Aorta (tissue), 5 donors: ENCODE results near the gene SCUBE3. TPM values are rescaled to one million over a fixed set of nuclear protein-coding genes. Genes with fewer than 3 reads are reported as not detected.

ENCODE experiments used
- ATAC-seq: fragments of 200-7000 bp; cut with Tn5 transposase; one replicate; pipeline ENCODE4 v1.9.1; 2022; ENCODE audit warnings: moderate library complexity; ENCODE audit not compliant: low FRiP score
- DNase-seq, 2 donors: peaks; one replicate each; pipeline ENCODE4 v3.0.0-alpha.2; 2020
- H3K27ac ChIP-seq, 2 donors: one replicate each; pipeline ENCODE4 v1.5.1; 2013; ENCODE audit warnings: low read length in 2 of 2, mild to moderate bottlenecking in 2 of 2, moderate library complexity in 2 of 2, control low read depth in 1 of 2, inconsistent platforms in 1 of 2, low read depth in 1 of 2
- H3K27me3 ChIP-seq, 2 donors: one replicate each; pipeline ENCODE4 v1.6.1; 2013; ENCODE audit warnings: control low read depth in 1 of 2, low read length in 1 of 2, mild to moderate bottlenecking in 1 of 2, moderate library complexity in 1 of 2; ENCODE audit not compliant: insufficient read depth in 2 of 2, control insufficient read depth in 1 of 2
- H3K36me3 ChIP-seq, 2 donors: one replicate each; pipeline ENCODE4 v1.6.1; 2013; ENCODE audit warnings: control low read depth in 1 of 2, low read length in 1 of 2, mild to moderate bottlenecking in 1 of 2; ENCODE audit not compliant: insufficient read depth in 2 of 2, control insufficient read depth in 1 of 2
- H3K4me1 ChIP-seq, 2 donors: one replicate each; pipeline ENCODE4 v1.6.1; 2013; ENCODE audit warnings: low read length in 2 of 2, control low read depth in 1 of 2, mild to moderate bottlenecking in 1 of 2, moderate library complexity in 1 of 2; ENCODE audit not compliant: insufficient read depth in 2 of 2, control insufficient read depth in 1 of 2
- H3K4me3 ChIP-seq, 2 donors: one replicate each; pipeline ENCODE4 v1.5.1; 2013; ENCODE audit warnings: low read length in 2 of 2, control low read depth in 1 of 2, mild to moderate bottlenecking in 1 of 2
- H3K9me3 ChIP-seq: one replicate; pipeline ENCODE4 v1.6.1; 2013; ENCODE audit warnings: mild to moderate bottlenecking, low read length; ENCODE audit not compliant: control insufficient read depth
- WGBS, 2 donors: extraction: QIAGEN DNeasy Blood & Tissue Kit; methylation state at CpG; one replicate each; pipeline ENCODE4 v1.1.7; 2013; 5-methylcytosine and 5-hydroxymethylcytosine counted together
- intact Hi-C, 2 donors: fragments of 100-400 bp; cut with DNase I; formaldehyde crosslinking; loops; one replicate each; pipeline versions ENCODE4 v1.14.2 to v1.15.0; 2022
- polyA plus RNA-seq, 2 donors: library from polyadenylated mRNA; stranded (reverse); fragments of 200-250 nt; gene quantifications; one replicate each; pipeline ENCODE4 v1.2.3, GENCODE V29; 2013
- total RNA-seq, 2 donors: library from RNA; stranded (reverse); fragmentation: NEBNext Ultra II Directional; extraction: Animal tissue kit (Norgen Biotek cat#: 25700); gene quantifications; one replicate each; pipeline ENCODE4 v1.2.1, GENCODE V29; 2021
- donor health status: healthy with polysubstance abuse.
- donor health status: Bipolar disorder and iron deficiency.
- donor health status: DM: no; HTN: no; CAD: no.
- donor health status: DM: no; HTN: no; CAD: no.
- donor health status: DM: yes; HTN: yes; CAD: no.

The SCUBE3 gene
- total and polyA plus RNA-seq, 4 donors: 9.1 to 63.6 (median 54.3) TPM

DNA sequence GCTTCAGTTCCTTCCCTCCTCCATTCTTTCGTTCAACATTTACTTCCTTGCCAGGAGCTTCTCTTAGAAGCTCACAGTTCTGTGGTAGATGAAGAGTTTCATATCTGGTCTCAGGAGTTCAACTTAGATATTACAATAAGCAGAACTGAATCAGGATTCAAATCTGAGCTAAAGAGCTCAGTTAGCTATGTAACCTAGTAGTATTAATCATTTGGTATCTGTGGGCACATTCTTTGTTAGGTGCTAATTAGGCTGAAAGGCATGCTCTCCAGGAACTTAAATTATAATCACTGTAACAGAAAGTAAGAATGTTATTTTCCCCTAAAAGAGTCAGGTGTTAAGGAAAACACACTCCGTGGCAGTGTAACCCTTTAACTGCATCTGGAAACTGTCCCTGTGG is 54.1 kb downstream of the SCUBE3 start:
- no peak for ATAC-seq
- WGBS, 2 donors: 76 to 85% methylated on average over 2 of the region's 2 CpGs
- intact Hi-C loops: no loop called here

DNA sequence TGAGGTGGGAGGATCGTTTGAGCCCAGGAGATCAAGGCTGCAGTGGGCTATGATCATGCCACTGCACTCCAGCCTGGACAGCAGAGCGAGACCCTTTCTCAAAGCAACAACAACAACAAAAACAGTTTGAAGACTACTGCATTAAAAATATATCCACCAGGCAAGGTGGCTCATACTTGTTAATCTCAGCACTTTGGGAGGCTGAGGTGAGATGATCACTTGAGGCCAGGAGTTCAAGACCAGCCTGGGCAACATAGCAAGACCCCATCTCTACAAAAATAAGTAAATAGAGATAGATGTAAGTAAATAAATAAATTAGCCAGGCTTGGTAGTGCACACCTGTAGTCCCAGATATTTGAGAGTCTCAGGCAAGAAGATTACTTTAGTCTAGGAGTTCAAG is 58.2 kb downstream of the SCUBE3 start:
- no peak for DNase-seq
- intact Hi-C loops: no loop called here
- no peaks in the 10 kb centered on the region for H3K27me3 ChIP-seq
- WGBS, 2 donors: 95 to 98% methylated on average over 2 of the region's 2 CpGs
- no peaks in the 10 kb centered on the region for H3K9me3 ChIP-seq
- H3K36me3 ChIP-seq: no peaks in the 10 kb centered on the region
- no peak for ATAC-seq
- peaks cover 0 to 2% of the 10 kb centered on the region in 2 donors for H3K4me1 ChIP-seq
- H3K4me3 ChIP-seq: no peak overlapping the region
- no peak overlapping the region for H3K27ac ChIP-seq

More for the DNA sequence above, 54.1 kb downstream of the SCUBE3 start:
- no peaks in the 10 kb centered on the region for H3K4me1 ChIP-seq
- H3K4me3 ChIP-seq: no peak overlapping the region
- H3K27ac ChIP-seq: no peak overlapping the region
- H3K27me3 ChIP-seq: no peaks in the 10 kb centered on the region
- H3K9me3 ChIP-seq: no peaks in the 10 kb centered on the region
- no peaks in the 10 kb centered on the region for H3K36me3 ChIP-seq
- DNase-seq: no peak

DNA sequence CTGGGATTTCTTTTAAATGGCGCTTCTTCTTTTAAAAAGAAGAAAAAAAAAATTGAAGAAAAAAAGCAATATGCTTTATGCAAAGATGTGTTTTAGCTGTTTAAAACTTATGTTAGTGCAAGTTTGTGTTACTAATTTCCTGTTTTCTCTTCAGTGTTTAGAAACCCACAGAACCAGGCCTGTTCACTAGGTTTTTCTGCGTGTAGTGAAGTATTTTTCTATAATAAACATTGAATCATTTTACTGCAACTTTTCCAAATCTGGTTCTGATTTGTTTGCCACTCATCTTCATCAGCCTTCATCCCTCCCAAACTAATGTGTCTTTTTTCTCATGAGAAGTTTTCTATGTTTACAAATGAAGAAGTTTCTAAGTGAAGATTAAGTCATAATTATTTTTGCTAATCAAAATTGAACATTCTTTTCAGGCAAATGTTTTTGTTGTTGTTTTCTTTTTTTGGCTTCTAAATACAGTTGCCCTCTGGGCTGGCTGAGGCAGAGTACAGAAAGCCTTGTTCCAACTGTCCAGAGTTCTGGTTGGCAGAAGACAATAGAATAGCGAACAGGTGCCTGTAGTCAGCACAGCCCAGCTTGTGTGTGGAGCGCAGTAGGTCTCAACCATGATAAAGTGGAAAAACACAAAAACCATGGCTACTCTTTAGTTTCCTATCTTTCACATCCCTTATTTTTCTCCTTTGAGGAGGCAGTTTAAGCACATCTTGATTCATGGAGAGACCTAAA is 60.2 kb downstream of the SCUBE3 start:
- H3K27ac ChIP-seq: no peak overlapping the region
- no peak for ATAC-seq
- H3K9me3 ChIP-seq: no peaks in the 10 kb centered on the region
- no peaks in the 10 kb centered on the region for H3K27me3 ChIP-seq
- H3K4me3 ChIP-seq: no peak overlapping the region
- 89 to 90% methylated on average over 4 of the region's 4 CpGs for WGBS, 2 donors
- peaks cover 0 to 2% of the 10 kb centered on the region in 2 donors for H3K4me1 ChIP-seq
- intact Hi-C loops: no loop called here
- no peaks in the 10 kb centered on the region for H3K36me3 ChIP-seq
- DNase-seq: no peak

DNA sequence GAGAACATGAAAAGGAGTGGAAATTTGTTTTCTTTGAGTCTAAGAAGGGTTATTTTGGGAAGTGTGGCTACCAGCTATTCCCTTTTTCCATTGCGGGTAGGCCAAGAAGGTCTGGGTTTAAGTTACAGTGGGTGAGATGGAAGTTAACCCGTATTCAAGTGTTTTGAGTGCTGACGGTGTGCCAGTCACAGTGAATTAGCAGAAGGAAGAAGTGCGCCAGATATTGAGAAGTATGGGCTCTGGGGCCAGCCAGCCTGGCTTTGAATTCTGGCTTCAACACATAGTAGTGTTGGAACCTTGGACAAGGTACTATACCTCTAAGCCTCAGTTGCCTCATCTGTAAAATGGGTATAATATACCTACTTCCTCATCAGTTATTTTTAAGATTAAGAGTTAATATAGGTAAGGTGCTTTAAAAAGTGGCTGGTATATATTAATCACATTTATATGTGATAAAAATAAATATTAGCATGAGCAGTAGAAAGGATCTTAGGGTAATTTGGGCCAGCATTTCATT is 62.0 kb downstream of the SCUBE3 start:
- intact Hi-C loops: no loop called here
- Histone ChIP-seq H3K36me3 (no peaks in the 10 kb centered on the region), H3K27me3 (no peaks in the 10 kb centered on the region), H3K4me3 (no peak overlapping the region), H3K9me3 (no peaks in the 10 kb centered on the region), H3K27ac (peak overlapping the region; percentile 51 to 52), H3K4me1 (peaks cover 0 to 2% of the 10 kb centered on the region in 2 donors)
- DNase-seq (no peak), ATAC-seq (no peak)
- WGBS, 2 donors: 5 to 24% methylated on average over 4 of the region's 4 CpGs

DNA sequence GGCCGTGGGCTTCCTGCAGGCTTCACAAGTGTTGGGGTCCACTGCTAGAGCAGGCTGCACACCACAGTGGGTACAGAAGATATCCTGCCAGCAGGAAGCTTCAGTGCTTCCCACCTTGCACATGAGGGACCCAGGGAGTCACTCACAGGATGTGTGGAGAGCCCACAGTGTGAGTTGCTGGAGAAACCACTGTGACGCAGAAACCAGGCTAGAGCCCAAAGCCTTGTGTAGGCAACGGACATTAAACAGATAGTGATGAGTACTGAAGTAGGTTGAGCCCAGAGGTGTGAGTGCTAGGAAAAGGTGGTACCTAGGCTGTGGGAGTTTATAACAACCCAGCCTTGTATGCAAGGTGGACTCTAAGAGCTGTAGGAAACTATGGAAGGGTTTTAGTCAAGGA is 65.0 kb downstream of the SCUBE3 start:
- H3K27me3 ChIP-seq: no peaks in the 10 kb centered on the region
- intact Hi-C loops: no loop called here
- no peak for ATAC-seq
- H3K36me3 ChIP-seq: peaks cover 3 to 7% of the 10 kb centered on the region in 2 donors
- 95% methylated on average over 3 of the region's 3 CpGs for WGBS, 2 donors
- DNase-seq: no peak
- no peak overlapping the region for H3K4me3 ChIP-seq
- H3K4me1 ChIP-seq: peaks cover 0 to 2% of the 10 kb centered on the region in 2 donors
- no peak overlapping the region for H3K27ac ChIP-seq
- no peaks in the 10 kb centered on the region for H3K9me3 ChIP-seq

DNA sequence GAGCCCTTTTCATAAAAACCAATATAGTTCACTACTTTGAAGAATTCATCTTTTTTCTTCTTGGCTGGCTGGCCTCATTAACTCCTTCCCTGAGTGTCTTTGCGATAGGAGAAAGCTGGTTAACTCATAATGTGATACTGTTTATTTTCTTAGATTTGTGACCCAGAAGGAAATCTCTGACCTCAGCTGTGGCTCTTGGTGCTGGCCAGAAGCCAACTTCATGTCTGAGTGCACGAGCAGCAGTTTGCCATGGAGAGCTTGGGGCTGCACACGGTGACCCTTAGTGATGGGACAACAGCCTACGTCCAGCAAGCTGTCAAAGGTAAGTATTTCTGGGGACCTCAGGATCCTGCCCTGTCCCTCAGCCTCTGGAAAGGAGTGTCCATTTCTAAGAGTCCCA is 67.1 kb downstream of the SCUBE3 start:
- H3K36me3 ChIP-seq: peaks cover 3 to 7% of the 10 kb centered on the region in 2 donors
- no peak for ATAC-seq
- intact Hi-C loops: no loop called here
- no peaks in the 10 kb centered on the region for H3K4me1 ChIP-seq
- no peaks in the 10 kb centered on the region for H3K27me3 ChIP-seq
- 35 to 38% methylated on average over 4 of the region's 4 CpGs for WGBS, 2 donors
- H3K27ac ChIP-seq: no peak overlapping the region
- no peak overlapping the region for H3K4me3 ChIP-seq
- H3K9me3 ChIP-seq: no peaks in the 10 kb centered on the region
- DNase-seq: no peak

DNA sequence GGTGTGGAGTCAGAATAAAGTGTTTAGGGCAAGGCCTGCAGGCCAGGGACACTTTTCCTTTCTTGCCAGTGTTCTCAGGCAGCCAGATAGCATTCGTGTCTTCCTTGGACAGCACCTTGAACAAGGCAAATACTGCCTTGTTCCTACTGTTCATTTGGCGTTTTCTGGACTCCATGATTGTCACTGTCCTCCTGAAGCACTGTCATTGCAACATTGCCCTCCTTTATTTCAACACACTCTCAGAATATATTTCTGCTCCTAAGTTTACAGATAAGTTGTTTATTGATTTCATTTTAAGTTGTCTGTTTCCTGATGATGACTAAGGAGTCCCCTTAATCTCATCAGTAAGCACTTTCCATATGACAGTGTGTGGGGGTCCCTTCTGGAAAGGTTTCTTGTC is 68.7 kb downstream of the SCUBE3 start:
- no peak for ATAC-seq
- Histone ChIP-seq H3K9me3 (no peaks in the 10 kb centered on the region), H3K4me3 (no peak overlapping the region), H3K36me3 (peaks cover 3 to 12% of the 10 kb centered on the region in 2 donors), H3K4me1 (no peaks in the 10 kb centered on the region), H3K27ac (no peak overlapping the region), H3K27me3 (no peaks in the 10 kb centered on the region)
- intact Hi-C loops: no loop called here
- 90 to 91% methylated on average over 2 of the region's 2 CpGs for WGBS, 2 donors
- DNase-seq: no peak

DNA sequence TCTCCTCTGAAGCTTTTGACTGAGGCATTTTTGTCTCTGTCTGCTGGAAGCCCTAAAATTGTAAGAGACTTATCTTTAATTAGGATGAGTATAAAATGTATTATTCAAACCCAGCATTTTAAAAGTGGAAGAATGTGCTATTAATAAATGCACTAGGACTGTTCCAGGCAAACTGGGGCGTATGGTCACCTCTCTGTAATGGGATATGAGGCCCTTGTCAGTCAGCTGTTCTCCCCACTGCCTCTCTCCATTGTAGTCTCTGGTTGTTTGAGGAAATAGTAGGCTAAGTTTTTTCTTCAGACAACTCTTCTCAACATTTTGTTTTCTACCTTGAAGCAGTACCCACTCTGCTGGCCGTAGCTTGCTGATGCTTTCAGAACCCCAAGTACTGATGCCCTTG is 69.6 kb downstream of the SCUBE3 start:
- Histone ChIP-seq H3K27ac (no peak overlapping the region), H3K27me3 (no peaks in the 10 kb centered on the region), H3K9me3 (no peaks in the 10 kb centered on the region), H3K4me1 (no peaks in the 10 kb centered on the region), H3K36me3 (peaks cover 3 to 15% of the 10 kb centered on the region in 2 donors), H3K4me3 (no peak overlapping the region)
- 55 to 69% methylated on average over 2 of the region's 2 CpGs for WGBS, 2 donors
- no peak for ATAC-seq
- intact Hi-C loops: no loop called here
- no peak for DNase-seq
